ENCODE data around the gene IRX4.
A peak's percentile ranks its signal among the peaks of the same experiment; 100 is the strongest.

IRX4 gene

DNA sequence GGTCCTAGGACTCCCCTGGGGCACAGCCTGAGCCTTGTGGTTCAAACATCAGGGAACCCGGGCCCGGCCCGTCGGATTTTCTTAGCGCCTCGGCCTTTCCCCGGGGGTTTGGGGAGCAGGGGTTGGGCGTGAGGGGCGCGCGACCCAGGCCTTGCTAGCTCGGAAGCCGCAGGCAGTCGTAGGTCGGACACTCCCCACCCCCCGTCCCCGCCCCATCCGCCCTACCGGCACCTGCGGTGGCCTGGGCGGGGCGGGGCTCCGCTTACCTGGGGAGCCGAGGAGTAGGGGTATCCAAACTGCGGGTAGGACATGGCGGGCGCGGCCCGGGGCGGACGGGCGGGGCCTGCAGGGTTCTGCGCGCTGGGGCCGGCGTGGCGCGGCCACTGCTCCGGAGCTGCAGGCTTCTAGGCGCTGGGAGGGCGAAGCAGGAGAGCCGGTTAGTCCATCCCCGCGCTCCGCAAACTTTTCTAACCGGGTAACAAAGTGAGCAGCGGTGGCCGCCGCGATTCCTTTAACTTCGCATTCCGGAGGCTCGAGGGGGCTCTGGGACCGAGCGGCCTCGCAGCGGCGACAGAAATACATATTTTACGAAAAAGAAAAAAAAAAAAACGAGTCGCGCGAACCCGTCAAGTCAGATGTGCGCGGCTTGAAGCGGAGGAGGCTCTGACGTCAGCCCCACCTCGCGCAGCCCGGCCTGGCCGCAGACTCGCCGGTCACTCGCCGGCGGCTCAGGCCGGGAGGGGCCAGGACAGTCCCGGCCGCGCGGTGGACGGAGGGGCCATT, at the start of gene IRX4:
IRX4 (minus strand) TSS at position 589 of the 783 bp plus-strand sequence; CDS start at position 311, 278 bp downstream.
- peak in 2 of 3 donors; percentile 12 to 55 for DNase-seq

- DNase-seq, result no peak
These were observed 49.0 kb upstream of the IRX4 start for GRCh38 chr5:1931604-1932231.

DNA sequence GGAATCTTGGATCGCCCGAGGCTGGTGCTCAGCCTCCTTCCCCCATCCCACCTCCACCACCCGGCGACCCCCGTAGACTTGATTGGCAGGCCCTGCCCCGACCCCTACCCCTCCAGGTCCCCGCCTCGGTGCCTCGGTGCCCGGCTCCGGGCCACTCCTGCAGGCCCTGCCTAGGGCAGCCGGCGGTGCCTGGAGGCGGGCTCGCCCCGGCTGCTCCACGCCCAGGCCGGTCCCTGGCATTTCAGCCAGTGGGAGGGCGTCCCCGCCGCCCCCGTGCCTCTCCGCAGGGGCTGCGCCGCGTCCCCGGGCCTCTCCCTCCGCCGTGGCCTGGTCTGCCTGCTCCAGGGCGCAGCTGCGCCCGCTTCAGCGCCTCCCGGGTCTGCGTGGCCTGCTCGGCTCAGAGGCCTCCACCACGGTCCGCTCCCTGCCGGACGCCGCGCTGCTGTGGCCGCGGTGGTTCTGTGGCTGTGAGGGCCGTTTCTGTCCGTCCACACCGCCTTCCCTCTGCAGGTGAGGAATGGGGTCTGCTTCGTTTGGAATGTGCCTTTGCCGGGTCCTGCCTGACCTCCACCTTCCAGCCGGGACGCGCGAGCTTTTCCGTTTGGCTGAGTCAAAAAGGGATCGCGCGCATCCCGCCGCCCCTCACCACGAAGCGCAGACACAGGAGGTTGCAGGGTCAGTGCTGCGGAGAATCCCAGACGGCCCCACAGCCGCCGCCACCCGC, 48.3 kb upstream of the IRX4 start:
- no peak for DNase-seq

- DNase-seq, result no peak
These were observed 47.8 kb upstream of the IRX4 start for GRCh38 chr5:1930501-1930879.

DNA sequence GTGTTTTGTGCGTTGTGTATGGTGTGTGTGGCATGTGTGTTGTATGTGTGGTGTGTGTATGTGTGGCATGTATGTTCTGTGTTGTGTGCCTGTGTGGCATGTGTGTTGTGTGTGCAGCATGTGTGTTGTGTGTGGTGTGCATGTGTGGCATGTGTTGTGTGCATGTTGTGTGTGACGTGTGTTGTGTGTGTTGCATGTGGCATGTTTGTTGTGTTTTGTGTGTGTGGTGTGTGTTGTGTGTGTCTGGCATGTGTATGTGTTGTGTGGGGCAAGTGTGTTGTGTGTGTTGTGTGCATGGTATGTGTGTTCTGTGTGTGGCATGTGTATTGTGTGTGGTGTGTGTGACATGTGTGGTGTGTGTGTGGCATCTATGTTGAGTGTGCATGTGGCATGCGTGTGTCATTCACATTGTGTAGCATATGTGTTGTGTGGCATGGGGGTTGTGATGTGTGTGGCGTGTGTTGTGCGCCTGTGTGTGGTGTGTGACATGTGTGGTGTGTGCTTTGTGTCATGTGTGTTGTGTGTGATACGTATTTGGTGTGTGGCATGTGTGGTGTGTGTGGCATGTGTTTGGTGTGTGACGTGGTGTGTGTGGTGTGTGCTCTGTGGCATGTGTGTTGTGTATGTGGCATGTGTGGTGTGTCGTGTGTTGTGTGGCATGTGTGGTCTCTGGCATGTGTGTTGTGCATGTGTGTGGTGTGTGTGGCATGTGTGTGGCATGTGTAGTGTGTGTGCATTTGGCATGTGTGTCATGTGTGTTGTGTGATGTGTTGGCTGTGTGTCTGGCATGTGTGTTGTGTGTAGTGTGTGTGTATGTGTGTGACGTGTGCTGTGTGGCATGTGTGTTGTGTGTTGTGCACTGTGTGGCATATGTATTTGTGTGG, 46.6 kb upstream of the IRX4 start:
- DNase-seq, result no peak

GRCh38 chr5:1926471-1927341, 44.0 kb upstream of the IRX4 start:
- DNase-seq, result no peak

DNA sequence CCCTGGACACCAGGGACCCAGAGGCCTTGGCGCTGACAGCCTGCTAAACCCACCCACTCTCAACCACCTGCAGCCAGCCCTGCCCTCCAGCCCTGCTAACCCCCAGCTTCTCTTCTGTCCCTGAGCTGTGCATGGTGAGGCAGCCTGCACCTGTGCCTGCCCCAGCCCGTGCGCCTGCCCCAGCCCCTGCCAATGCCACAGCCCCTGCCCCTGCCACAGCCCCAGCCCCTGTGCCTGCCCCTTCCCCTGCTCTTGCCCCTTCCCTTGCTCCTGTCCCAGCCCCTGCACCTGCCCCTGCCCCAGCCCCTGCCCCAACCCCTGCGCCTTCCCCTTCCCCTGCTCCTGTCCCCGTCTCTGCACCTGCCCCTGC, 43.3 kb upstream of the IRX4 start:
- no peak for DNase-seq

DNA sequence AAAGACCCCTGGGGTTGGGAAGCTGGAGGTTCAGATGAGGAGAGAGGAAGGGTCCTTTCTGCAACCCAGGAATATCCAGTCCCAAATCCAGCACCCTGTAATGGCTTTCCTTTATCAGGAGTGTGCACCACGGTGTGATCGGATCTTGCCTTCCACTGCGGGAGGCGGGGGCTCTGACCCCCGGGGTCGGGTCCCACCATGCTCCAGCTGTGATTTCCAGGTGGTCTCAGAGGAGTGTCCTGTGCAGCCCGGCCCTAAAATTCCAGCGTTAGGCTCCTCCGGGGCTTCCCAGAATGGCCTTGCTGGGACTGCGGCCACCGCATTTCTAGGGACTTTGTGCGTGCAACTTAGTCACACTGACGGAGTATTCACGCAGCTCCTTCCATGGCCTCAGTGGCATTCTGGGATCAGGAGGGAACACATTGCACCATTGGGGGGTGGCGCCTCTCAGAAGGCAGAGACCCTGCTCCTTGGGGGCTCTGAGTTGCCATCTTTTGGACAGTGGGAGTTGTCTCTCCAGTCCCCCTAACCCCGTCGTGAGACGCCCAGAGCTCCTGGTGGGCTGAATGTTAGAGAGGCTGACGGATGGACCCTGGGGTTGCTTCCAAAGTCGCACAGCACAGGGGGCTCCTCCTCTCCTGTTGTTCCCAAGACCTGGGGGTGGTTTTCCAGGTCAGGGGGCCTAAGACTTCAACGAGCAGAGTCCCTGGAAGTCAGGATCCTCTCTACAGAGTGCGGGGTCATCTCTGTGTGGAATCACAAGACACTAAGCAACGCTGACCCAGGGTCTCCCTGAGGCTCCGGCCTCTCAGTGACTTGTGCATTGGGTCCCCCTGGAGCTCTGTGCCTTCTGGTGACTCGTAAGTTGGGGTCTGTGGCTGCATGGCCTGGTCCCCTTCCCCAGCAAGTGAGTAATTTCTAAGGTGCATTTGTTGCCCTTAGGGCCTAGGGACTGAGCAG, 42.7 kb upstream of the IRX4 start:
- DNase-seq, result no peak

GRCh38 chr5:1923766-1924165, 41.0 kb upstream of the IRX4 start:
- DNase-seq, result no peak

DNA sequence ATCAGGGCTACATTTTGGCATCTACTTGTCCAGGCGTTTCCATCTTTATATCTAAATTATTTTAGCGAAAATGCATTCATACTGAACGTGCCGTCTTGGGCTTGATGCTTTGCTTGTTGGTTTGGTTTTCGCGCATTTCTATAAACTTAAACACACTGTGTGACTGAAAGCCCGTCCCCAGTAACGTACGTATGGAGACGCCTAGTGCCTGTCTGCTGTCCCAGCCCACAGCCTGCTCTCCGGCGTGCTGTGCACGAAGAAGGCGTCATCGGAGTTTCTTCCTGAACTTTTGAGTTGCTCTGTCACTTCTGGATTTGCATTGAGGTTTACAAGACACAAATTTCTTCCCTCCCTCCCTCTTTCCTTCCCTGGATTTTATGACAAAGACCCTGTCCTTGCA, 40.6 kb upstream of the IRX4 start:
- no peak for DNase-seq

- no peak for DNase-seq
These were observed 39.0 kb upstream of the IRX4 start for GRCh38 chr5:1921711-1922110.

- DNase-seq, result no peak
These were observed 37.0 kb upstream of the IRX4 start for GRCh38 chr5:1919750-1920149.

DNA sequence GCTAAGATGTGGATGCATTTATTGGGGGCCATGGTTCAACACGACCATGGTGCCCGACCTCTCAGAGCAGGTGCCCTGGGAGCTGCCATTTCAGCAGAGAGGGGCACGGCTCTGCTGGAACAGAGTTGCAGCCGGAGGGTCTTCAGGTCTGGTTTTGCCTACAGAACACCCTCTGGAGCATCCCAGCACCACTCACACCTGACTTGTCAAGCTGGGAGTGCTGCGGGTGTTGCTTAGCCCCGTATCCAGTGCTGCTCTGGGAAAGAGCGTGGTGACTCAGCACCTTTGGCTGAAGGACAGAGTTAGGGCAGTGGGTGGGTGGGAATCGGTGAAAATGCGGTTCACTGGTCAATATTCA, 36.5 kb upstream of the IRX4 start:
- no peak for DNase-seq

DNA sequence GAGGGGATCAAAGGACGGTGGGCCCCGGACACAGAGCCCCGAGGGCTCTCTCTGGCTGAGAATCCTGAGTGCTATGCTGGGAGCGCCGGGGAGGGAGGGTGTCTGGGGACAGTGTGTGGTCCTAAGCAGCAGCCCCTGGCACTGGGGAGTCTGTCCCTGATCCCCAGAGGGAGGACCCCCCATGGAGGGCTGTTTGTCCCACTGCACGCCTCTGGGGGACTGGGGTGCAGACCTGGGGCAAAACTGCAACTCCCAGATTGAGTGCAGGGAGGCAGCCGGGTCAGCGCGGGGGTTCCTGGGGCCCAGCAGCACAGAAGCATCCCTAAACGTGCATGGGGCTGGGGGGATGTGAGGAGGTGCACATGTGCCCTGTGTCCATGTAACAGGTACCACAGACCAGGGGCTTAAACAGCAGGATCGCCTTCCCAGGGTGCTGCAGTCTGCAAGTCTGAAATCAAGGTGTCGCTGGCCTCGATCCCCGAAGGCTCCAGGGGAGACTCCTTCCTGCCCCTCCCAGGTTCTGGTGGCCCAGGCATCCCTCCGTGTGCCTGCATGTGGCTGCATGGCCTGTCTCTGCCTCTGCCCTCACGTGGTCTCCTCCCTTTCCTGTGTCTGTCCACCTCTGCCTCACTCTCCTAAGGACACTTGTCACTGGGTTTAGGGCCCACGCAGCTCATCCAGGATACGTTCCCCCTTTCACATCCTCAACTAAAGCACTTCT, 35.9 kb upstream of the IRX4 start:
- no peak for DNase-seq

GRCh38 chr5:1917830-1918487, 35.2 kb upstream of the IRX4 start:
- DNase-seq, result no peak

DNA sequence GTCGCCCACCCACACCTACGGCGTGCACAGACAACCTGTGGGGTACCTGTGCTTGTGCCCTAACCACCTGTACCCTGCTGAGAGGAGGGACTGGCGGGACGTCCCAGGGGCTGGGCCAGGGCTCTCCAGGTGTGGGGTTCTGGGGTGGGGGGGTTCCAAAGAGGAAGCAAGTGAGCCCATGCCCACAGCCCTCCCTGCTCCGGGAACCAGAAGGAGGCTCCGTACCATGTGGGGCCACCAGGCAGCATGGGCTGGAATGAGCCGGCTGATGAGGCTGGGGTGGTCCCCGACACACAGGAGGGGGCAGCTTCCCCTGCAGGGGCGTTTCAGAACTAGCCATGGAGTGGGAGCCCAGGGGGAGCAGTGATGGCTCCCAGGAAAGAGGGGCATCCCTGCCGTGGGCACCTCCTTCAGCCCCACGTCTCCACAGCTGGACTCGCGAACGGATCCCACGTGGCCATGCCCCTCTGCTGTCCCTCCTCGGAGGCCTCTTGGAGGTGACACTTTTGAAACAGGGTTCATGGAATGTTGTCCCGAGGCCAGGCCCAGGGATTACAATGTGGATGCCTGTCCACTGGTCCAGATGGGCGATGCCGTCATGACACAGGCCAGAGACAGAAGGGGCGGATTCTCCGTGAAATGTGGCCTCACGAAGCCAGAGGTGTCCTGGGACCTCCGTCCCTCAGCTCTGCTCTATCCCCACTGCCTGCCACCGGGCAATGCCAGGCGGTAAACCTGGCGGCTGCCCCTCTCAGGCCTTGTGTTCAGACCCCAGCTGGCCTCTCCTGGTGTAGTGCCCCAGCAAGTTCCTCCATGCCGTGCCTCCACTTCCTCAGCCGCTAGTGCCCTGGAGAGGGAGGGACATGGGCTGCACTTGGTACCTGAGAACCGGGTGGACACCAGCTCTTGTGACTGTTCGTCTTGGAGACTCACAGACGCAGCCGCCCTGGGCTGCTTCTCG, 33.6 kb upstream of the IRX4 start:
- no peak for DNase-seq

DNA sequence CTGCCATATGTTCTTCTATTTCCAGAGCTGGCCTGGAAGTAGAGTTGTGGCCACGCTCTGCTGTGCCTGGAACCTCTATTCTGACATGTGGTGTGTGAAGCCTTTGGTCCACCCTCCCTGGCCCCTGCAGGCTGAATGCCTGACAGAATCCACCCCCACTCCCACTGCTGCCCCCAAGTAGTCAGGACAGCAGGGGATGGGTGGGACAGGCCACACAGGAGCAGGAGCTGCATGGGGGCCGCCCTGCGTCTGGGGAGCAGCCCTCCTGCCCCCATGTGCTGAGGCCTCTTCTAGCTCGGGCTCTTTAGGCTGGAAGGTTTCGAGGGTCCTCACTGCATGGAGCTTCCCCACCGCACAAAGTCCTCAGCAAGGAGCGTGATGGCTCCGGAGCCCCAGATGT, 32.6 kb upstream of the IRX4 start:
- DNase-seq, result no peak

DNA sequence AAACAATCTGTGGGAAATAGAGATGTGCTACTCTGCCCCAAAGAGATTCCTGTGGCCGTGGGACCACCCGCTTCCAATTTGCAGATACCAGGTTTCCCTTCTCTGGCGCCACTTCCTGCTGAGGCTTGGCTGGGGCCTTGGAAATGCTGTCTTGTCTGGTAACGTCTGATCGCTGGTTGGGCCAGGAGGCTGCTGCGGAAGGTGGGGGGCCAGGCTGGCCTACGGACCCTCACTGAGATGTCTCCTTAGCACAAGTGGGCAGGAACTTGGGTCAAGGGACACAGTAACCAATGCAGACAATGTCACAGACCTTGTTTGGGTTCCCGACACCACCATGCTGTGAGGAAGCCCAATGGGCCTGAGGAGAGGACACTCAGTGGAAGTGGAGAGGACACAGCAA, 31.7 kb upstream of the IRX4 start:
- no peak for DNase-seq
